D721Med (cell line): ENCODE results near the gene PPP1R3C.

Experiments used
- DNase-seq: peaks from one replicate; pipeline ENCODE4 v3.0.0; 2011; ENCODE audit warnings: low spot score; ENCODE audit not compliant: insufficient read length
- FAIRE-seq: peaks from 2 replicates; lab custom pipeline; 2011; peaks lifted over from hg19 to GRCh38; lab: Jason Lieb, UNC
- TF ChIP-seq, protein P1 (sequence below): IDR thresholded peaks from 2 replicates; pipeline ENCODE4 v1.5.1; 2012; ENCODE audit warnings: mild to moderate bottlenecking, control low read depth; ENCODE audit not compliant: insufficient read depth; ENCODE audit errors: missing control alignments

The PPP1R3C gene

DNA sequence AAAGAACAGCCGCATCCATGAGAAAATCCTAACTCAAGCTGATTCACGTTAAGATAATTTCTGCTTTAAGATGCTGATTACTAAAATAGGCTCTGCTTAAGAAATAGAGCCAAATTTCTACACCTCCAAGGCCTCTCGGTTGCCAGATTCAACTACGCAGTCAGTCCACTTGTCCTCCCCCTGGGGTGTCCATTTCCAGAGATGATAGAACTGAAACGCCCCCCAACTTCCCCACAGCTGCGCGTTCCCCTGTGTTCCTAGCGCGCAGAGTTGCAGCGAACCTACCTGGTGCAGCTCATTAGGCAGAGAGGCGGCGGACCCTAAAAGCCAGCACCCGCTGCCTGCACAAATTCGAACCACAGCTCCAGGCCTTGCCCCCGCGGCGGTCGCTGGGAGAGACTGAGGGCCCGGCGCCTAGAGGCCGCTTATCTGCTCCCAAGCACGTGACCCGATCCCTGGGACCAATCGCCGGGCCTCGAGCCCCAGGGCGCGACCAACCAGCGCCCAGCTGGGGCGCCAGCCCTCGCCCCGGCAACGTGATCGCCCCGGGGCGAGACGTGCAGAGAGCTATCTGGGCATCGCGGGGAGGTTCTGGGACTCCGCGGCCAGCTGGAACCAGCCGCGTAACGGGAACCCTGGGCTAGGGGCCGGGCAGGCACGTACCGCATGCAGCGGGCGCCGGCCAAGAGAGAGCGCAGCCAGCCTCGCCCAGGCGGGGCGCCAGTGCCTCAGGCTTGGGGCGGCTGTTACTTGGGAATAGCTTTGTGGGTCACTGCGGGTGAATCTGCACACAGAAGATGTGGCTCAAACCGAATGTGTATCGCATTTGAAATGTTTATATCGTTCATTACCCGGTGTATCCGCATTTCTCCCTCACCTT, at the start of gene PPP1R3C:
Gene PPP1R3C (minus strand): TSS at position 401 of the 880 bp plus-strand sequence. CDS start 102 bp downstream, at position 299.
- TF ChIP-seq, protein P1, sequence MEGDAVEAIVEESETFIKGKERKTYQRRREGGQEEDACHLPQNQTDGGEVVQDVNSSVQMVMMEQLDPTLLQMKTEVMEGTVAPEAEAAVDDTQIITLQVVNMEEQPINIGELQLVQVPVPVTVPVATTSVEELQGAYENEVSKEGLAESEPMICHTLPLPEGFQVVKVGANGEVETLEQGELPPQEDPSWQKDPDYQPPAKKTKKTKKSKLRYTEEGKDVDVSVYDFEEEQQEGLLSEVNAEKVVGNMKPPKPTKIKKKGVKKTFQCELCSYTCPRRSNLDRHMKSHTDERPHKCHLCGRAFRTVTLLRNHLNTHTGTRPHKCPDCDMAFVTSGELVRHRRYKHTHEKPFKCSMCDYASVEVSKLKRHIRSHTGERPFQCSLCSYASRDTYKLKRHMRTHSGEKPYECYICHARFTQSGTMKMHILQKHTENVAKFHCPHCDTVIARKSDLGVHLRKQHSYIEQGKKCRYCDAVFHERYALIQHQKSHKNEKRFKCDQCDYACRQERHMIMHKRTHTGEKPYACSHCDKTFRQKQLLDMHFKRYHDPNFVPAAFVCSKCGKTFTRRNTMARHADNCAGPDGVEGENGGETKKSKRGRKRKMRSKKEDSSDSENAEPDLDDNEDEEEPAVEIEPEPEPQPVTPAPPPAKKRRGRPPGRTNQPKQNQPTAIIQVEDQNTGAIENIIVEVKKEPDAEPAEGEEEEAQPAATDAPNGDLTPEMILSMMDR, result no peak
- no peak for FAIRE-seq
- DNase-seq, result peak; percentile 58

DNA sequence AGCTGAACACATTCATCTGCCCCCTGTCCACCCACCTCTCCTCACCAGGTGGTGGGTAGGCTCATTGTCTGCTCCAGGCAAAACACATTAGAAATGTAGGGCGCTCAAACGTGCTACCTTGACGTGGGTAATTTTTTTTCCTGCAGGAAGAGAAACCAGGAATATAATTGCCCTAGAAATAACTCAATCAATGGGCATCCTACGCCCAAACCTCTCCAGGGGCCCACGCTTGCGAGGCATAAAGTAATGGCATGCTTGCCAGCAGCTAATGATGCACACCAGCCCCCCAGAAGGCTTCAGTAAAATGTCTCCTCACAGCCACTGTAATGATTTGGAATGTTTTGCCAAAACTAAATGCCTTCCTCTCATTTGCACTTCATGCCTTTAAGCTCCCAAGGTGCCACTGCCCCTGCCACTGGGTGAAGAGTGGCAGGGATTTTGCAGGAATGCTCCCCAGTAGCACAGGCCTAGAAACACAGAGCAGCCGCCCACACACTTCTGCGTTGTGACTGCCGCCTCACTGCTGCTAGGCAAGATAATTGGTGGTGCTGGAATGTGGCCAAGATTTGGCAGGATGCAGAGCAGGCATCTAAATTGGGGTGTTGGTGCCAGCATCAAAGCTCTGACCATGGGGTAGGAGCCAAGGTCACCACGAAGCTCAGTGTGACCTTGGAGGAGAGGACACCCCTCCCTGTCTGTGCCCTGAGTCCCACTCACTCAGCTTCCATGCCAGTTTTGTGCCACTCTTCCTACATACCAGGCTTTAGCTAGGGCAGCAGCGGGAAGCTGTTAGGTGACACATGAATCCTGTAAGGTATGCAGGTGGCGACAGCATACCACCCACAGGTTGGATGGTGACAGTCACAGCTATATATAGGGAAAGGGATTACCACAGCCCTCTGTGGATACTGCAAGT, 48.7 kb upstream of the PPP1R3C start:
- FAIRE-seq (no peak), DNase-seq (no peak)
- TF ChIP-seq, protein P1, result no peak

DNA sequence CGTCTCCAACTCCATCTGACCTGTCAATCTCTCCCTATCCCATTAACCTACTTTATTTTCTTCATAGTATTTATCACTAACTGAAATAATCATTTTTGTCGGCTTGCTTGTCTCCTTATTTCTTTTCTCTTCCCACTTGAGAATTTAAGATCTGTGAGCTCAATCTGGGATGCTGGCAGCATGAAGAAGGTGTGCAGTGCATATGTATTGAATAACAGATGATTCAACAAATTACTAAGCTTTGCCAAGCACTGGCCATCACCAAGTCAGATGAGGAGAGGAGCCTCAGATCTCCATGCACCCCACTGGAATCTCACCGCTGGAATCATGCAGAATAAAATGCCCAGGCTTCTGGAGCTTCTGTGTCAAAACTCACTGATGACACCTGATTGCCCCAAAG, 47.6 kb upstream of the PPP1R3C start:
- FAIRE-seq, result no peak
- TF ChIP-seq, protein P1, result no peak
- no peak for DNase-seq

DNA sequence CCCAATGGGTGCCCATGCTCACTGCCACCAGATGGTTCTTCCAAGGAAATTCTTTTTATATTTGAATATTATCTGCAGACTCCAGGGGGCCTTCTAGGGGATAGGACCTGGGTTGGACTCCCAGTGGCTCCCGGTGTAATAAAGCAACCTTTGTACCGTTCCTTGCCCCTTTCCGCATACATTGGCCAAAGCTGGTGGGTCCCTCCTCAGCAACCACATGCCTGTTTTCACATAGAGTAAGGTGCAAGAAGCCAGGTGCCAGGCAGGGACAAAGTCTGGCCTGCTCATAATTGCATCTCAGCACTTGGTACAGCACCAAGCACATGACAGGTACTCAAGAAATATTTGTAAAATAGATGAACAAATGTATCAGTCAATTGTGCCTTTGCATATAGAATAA, 46.4 kb upstream of the PPP1R3C start:
- no peak for FAIRE-seq
- TF ChIP-seq, protein P1, result no peak
- DNase-seq, result no peak

DNA sequence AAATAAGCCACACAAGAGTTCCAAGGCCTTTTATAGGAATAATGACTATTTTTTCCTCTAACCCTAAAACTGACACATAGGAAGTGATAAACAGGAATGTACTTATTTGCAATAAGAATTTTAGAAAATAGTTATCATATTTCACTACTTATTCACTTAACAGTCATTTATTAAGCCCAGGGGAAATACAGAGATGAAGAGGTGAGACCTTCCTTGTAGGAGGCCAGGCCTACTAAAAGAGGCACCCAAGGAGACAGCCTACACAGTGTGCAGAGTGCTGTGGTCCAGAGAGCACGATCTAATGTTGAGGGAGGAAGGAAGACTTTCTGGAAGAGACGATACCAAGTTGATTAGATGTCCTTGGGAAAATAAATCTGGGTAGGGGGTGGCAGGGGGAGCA, 45.0 kb upstream of the PPP1R3C start:
- FAIRE-seq (no peak), DNase-seq (no peak)
- TF ChIP-seq, protein P1, result no peak

DNA sequence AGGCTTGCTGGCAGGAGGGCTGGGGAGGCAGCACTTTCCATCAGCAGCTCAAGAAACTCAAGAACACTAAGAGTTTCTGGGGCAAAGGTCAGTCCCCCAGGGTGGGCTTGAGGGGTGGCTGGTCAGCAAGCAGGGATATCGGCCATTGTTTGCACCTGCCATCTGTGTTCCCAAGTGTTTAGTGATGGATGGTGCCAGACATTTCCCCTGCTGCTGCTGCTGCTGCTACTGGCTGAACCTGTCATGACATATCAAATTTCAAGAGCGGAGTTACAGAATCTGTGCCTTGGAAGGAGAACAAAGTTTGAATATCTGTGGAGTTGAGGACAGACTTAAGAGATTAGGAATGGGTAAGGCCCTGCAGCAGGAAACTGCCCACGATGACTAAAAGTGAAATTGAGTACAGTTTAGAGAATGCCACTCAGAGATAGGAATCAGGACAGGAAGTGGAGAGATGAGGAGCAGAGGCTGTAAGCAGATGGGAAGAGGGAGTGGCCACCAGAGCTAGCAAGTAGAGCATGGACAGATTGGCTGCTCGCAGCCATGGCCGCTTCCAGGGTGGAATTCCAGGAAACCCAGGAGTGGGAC, 39.2 kb upstream of the PPP1R3C start:
- DNase-seq (no peak), FAIRE-seq (no peak)
- TF ChIP-seq, protein P1, result no peak
